Bronchial epithelial cell (primary cell): ENCODE measurements around the gene AP1B1. TPM values are rescaled to one million over a fixed set of nuclear protein-coding genes. Genes with fewer than 3 reads are reported as not detected.

ENCODE experiments used
- DNase-seq: peaks from one replicate; pipeline ENCODE4 v3.0.0-alpha.2; 2010; ENCODE audit warnings: low read depth
- FAIRE-seq: peaks from 2 replicates; lab custom pipeline; 2011; peaks lifted over from hg19 to GRCh38; lab: Jason Lieb, UNC
- H3K27me3 ChIP-seq: 2 replicates; pipeline ENCODE4 v1.5.1; 2011; ENCODE audit warnings: low read length; ENCODE audit not compliant: control insufficient read depth, insufficient read depth
- H3K36me3 ChIP-seq: 2 replicates; pipeline ENCODE4 v1.5.1; 2011; ENCODE audit warnings: low read length; ENCODE audit not compliant: control insufficient read depth, insufficient read depth
- H3K4me3 ChIP-seq: 2 replicates; pipeline ENCODE4 v1.5.1; 2011; ENCODE audit warnings: mild to moderate bottlenecking, low read depth, low read length, control low read depth
- total RNA-seq: library from RNA; depleted of rRNA; stranded (reverse); fragments of >200 nt; gene quantifications from 2 replicates; pipeline ENCODE4 v1.2.1, GENCODE V29; 2014
- TF ChIP-seq, protein P1 (sequence below): IDR thresholded peaks from 2 replicates; pipeline ENCODE4 v1.5.1; 2011; ENCODE audit warnings: mild to moderate bottlenecking, moderate library complexity, low read length, control low read depth, inconsistent platforms; ENCODE audit not compliant: insufficient read depth, severe bottlenecking

The AP1B1 gene
- total RNA-seq, 1 donor from 2014 or later: 44.8 TPM

DNA sequence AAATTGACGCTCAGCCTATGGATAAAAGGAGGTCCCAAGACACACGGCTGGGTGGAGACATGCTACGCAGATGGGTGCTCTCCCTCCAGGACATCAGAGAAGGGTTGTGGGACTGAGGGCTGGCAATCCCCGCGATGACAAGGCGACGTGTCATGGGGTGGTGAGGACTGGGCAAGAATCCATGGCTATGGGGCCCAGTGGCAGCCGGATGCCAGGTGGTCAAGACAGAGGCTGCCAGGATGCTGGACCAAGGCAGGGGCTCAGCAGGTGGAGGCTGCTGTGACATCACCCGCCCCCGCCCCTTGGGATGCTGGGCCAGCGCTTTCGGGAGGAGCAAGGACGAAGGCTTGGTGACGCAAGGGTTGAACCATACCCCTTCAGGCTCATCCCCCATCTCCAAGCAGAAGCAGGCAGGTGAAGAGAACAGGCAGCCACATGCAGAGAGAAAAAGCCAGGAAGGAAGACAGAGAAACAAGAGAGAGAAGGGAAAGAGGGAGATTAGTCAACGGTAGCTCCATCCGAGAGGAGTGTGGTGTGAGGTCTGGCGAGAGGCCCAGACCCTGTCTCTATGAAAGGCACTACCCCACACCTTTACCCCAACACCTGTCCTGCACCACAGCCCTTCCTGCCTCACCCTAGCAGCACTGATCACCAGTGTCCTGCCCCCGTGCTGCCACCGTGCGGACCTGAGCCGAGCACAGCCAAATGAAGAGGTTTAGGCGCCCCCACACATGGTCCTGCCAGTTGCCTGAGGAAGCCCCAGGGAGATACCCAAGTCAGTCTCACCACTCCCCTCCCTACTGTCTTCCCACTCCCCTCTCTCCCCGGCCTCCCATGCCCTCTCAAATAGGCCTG, 48.8 kb downstream of the AP1B1 start:
- no peaks in the 10 kb centered on the region for H3K27me3 ChIP-seq
- no peak for FAIRE-seq
- peaks cover 18% of the 10 kb centered on the region for H3K36me3 ChIP-seq
- TF ChIP-seq, protein P1, sequence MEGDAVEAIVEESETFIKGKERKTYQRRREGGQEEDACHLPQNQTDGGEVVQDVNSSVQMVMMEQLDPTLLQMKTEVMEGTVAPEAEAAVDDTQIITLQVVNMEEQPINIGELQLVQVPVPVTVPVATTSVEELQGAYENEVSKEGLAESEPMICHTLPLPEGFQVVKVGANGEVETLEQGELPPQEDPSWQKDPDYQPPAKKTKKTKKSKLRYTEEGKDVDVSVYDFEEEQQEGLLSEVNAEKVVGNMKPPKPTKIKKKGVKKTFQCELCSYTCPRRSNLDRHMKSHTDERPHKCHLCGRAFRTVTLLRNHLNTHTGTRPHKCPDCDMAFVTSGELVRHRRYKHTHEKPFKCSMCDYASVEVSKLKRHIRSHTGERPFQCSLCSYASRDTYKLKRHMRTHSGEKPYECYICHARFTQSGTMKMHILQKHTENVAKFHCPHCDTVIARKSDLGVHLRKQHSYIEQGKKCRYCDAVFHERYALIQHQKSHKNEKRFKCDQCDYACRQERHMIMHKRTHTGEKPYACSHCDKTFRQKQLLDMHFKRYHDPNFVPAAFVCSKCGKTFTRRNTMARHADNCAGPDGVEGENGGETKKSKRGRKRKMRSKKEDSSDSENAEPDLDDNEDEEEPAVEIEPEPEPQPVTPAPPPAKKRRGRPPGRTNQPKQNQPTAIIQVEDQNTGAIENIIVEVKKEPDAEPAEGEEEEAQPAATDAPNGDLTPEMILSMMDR: peak; percentile 12
- no peak overlapping the region for H3K4me3 ChIP-seq
- DNase-seq: peak; percentile 79

DNA sequence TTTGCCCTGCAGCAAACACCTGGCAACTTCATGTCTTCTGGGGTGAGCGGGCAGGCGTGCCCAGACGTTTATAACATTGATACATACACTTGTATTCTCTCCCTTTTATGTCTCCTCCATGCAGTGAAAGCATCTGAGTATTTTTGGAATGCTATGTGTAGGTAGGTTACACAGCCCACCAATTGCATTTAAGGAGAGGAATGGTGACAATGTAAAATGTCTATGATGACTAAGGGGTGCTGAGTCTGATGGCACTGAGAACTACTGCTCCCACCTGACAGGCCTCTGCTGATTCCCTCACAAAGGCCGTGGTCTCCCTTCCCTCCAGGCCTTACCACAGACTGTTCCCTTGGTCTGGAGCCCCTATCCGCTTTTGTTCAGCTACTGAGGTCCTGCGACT, 50.0 kb downstream of the AP1B1 start:
- no peak for DNase-seq
- Histone ChIP-seq H3K4me3 (no peak overlapping the region), H3K27me3 (no peaks in the 10 kb centered on the region), H3K36me3 (peaks cover 20% of the 10 kb centered on the region)
- TF ChIP-seq, protein P1: no peak
- no peak for FAIRE-seq

DNA sequence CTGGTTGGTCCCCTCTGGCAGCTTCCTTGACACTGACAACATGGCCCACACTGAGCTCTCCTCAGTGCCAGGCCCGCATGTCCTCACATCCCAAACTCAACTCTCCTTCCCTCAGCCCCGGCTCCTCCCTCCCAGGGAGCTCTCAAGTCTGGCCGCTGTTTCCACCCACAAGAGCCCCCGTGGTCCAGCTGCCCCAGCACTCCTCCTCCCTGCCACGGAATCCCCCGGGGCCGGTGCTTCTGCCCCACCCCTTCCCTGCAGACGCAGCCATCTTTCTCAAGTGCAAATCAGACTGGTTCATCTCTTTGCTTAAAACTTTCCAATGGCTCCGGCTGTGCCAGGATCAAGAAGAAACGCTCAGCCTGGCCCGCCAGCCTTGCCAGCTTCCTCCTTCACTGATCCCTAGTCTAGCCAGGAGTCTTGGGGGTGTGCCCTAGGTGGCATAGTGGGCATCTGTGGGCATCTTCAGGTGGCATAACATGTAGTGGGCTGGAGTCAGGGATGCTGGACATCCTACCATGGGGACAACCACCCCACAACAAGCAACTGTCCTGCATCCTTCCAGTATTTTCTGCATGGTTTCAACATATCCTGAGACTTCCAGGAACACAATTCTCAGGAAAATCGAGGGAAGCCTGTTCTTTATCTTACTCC, 50.6 kb downstream of the AP1B1 start:
- FAIRE-seq (no peak), DNase-seq (no peak)
- TF ChIP-seq, protein P1: no peak
- H3K27me3 ChIP-seq: no peaks in the 10 kb centered on the region
- H3K4me3 ChIP-seq: no peak overlapping the region
- peaks cover 20% of the 10 kb centered on the region for H3K36me3 ChIP-seq

- TF ChIP-seq, protein P1: no peak
- DNase-seq (no peak), FAIRE-seq (no peak)
- no peaks in the 10 kb centered on the region for H3K27me3 ChIP-seq
- no peak overlapping the region for H3K4me3 ChIP-seq
- peaks cover 20% of the 10 kb centered on the region for H3K36me3 ChIP-seq
Observed at GRCh38 chr22:29336751-29337490, 51.4 kb downstream of the AP1B1 start.

- H3K36me3 ChIP-seq: peaks cover 17% of the 10 kb centered on the region
- H3K4me3 ChIP-seq: no peak overlapping the region
- DNase-seq: no peak
- no peak for FAIRE-seq
- TF ChIP-seq, protein P1: no peak
- H3K27me3 ChIP-seq: no peaks in the 10 kb centered on the region
Observed at GRCh38 chr22:29335656-29336055, 52.7 kb downstream of the AP1B1 start.
